DMS114 treated with DMSO at 0.1 percent for 48 hours (cell line): ENCODE data around the gene CTIF.
"Not testable (repeated sequence)": the region's sequence is repeated elsewhere in the genome, so short reads cannot be mapped to it uniquely, and the experiment has no call there.

Experiments
- DNase-seq: peaks from one replicate; lab custom pipeline; 2025; ENCODE audit not compliant: unreplicated experiment; lab: John Stamatoyannopoulos, UW

CTIF gene

DNA sequence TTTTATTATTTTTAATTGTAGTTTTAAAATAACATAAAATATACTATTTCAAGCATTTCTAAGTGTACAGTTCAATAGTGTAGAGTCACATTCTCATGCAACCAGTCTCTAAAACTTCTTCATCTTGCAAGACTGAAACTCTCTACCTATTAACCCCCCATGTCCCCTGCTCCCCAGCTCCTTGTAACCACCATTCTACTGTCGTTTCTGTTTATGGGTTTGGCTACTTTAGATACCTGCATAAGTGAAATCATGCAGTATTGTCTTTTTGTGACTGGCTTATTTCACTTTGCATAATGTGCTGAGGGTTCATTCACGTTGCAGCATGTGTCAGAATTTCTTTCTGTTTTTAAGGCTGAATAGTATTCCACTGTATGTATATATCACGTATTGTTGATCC, 272.6 kb downstream of the CTIF start:
- DNase-seq, result no peak

GRCh38 chr18:48811977-48812451, 273.2 kb downstream of the CTIF start:
- not testable (repeated sequence) for DNase-seq

GRCh38 chr18:48813321-48813720, 274.5 kb downstream of the CTIF start:
- DNase-seq, result no peak

DNA sequence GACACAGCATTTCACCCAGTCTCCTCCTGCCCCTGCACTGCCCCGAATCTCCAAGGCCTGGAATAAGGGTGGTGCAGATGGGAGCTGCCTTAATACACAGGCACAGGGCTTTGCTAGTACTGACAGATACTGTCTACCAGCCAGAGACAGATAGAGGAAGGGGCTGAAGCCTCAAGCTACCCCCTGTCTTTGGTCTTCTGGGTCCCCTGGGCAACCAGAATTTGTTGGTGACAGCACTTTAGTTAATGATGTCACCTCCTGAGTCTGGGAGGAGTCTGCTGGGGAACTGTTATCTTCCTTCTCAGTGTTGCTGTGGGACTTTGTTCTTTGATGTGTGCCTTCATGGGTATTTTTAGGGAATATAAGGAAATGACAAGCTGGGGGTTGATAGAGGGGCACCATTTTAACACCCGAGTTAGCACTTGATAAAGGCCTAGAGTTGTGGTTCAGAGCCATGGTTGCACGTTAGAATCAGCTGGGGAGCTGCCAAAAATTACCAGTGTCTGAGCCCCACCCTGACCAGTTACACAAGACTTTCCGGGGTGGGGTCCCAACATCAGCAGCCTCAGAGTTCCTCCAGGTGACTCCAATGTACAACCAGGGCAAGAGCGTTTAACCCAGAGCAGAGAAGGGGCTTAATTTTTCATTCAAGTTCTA, 275.1 kb downstream of the CTIF start:
- no peak for DNase-seq

DNA sequence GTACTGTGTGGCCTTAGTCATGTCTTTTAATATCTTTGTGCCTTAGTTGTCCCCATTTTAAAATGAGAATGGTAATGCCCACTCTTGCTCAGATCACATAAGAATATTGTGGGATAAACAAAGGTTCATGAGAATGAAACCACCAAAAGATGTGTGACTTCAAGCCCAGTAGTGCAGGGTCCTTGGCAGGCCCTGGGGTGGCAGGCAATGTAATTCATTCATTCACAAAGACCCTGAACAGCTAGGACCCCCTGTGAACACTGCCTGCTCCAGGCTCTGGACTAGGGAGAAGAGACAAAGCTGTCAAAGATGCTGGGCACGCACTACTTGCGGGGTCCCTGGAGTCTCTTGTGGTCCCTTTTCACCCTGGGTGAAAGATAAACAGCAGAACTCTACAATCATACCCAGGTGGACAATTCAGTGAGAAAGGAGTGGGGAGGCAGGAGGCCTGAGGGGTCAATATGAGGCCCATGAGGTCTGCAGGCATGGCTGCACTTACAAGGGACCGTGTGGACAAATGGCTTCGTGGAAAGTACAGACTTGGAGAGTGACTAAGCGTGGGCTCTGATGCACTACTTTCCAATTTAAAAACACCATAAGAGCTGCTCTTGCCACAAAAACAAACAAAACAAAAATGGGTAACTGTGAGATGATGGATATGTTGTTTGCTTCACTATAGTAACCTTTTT, 275.8 kb downstream of the CTIF start:
- DNase-seq, result no peak

DNA sequence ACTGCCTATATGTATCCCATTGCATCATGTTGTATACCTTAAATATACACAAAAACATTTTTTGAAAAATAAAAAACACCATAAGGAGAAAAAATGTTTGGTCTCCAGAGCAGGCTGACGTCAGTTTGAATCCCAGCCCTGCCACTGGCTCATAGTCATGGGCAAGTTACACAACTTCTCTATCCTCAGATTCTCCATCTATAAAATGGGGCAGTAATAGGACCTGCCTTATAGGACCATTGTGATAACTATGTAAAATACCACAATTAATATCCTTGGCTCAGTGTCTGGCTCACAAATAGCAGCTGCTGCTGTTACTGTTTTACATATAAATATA, 276.3 kb downstream of the CTIF start:
- DNase-seq, result no peak

GRCh38 chr18:48815581-48816324, 276.9 kb downstream of the CTIF start:
- DNase-seq, result no peak

DNA sequence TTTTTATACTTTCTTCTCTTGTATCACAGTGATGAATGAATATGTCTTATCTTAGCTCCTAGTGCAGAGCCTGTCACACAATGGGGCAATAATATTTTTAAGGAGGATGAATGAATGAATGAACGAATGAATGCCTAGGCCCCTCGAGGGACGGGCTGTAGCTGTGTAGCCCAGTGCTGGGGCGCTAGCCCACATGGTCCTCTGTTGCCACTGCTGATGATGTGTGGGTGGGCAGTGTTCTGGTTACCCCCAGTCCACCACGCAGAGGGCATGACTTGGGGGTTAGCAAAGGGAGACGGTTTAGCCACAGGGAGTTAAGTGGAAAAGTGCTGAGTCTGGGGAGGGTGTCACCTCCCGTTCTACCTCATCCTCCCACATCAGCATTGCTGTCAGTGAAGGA, 277.7 kb downstream of the CTIF start:
- no peak for DNase-seq

DNA sequence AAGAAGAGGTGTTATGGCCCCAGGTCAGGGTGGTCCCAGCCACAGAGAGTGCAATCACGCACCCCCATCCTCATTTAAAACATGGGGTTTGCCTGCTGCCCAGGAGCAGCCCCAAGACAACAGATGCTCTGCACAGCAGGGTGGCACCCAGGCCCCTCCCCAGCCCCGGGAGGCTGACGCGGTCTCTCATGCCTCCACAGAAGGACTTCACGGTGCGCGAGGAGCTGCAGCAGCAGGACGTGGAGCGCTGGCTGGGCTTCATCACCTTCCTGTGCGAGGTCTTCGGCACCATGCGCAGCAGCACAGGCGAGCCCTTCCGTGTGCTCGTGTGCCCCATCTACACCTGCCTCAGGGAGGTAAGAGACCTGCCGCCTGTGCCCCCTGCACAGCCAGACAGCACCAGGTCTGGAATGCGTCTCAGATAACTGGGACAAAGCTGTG, 278.2 kb downstream of the CTIF start:
- DNase-seq, result no peak

- no peak for DNase-seq
Observed at GRCh38 chr18:48818329-48819254, 279.8 kb downstream of the CTIF start.

GRCh38 chr18:48819276-48819675, 280.4 kb downstream of the CTIF start:
- no peak for DNase-seq

GRCh38 chr18:48819781-48820482, 281.1 kb downstream of the CTIF start:
- DNase-seq, result no peak

DNA sequence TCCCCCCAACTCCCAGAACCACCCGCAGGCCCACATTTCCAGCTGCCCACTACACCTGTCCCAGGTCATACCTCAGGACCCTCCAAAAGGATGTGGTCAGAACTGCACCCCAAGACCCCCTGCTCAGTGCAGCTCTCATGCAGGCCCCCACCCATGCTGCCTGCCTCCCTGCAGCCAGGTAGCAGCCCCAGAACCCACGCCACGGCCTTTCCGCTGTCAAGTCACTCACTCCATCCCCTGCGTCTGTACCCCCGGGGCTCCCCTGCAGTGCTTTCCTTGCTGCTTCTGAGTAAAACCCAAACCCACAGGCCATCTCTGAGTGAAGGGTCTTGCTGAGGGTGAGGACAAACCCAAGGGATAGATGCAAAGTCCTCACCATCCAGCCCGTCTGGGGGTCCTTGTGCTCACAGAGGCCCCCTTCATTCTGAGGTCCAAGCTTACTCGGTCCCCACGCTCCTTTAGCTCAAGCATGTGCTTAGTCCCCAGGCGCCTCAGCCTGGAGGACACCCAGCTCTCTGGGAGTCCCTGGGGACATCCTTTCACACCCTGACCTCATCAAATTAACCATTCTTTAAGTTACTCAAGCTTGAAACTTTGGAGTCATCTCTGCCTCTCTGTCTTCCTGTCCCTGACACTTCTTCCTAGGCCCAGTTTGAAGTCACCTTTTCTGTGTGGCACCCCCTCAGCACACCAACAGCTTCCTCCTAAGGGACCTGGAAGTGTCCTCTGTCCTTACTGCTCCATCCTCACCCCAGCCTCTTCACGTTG, 281.8 kb downstream of the CTIF start:
- no peak for DNase-seq

DNA sequence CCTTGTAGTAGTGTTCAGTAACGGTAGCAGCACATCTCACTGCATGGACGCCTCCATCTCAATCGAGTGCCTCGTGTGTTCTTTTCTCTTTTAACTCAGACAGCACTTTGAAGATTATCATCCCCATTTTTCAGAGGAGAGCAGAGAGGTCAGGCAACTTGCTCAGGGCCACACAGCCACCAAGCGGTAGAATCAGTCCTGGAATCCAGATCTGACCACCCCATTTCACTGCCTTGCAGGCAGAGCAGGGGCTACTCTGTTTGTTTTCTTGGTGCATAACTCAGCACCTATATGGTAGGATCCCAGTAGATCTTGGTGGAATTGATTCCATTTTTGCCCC, 282.4 kb downstream of the CTIF start:
- no peak for DNase-seq

DNA sequence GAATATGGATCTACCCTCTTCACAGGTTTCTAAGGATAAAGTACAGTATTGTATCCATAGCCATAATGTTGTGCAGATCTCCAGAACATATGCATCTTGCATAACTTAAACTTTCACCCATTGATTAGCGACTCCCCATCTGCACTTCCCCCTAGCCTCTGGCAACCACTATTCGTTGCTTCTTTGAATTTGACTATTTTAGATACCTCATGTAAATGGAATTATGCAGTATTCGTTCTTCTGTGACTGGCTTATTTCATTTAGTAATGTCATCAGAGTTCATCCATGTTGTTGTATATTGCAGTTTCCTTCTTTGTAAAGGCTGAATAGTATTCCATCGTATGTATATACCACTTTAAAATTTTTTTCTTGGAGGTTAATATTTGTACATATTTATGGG, 283.0 kb downstream of the CTIF start:
- DNase-seq, result no peak

DNA sequence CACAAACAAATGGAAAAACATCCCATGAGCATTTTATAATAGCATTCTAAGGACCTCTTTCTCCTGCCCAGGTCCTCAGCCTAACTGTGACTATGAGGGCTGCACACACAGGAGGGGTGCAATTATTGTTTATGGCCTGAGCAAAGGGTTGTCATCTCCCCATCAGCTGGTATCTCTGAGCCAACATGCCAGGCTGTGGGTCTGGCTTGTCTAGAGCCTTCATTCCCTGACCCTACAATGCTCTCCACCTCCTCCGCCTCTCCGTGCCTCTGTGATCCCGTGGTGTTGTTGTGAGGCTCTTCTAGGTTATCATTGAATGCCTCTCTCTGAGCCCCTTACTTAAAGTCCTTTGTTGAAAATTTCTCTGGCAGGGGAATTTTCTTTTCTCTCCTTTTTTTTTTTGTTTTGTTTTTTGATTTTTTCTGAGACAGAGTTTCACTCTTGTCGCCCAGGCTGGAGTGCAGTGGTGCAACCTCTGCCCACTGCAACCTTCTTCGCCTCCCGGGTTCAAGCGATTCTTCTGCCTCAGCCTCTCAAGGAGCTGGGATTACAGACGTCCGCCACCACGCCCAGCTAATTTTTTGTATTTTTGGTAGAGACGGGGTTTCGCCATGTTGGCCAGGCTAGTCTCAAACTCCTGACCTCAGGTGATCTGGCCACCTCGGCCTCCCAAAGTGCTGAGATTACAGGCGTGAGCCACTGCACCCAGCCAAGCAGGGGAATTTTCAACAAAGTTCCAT, 285.6 kb downstream of the CTIF start:
- no peak for DNase-seq

DNA sequence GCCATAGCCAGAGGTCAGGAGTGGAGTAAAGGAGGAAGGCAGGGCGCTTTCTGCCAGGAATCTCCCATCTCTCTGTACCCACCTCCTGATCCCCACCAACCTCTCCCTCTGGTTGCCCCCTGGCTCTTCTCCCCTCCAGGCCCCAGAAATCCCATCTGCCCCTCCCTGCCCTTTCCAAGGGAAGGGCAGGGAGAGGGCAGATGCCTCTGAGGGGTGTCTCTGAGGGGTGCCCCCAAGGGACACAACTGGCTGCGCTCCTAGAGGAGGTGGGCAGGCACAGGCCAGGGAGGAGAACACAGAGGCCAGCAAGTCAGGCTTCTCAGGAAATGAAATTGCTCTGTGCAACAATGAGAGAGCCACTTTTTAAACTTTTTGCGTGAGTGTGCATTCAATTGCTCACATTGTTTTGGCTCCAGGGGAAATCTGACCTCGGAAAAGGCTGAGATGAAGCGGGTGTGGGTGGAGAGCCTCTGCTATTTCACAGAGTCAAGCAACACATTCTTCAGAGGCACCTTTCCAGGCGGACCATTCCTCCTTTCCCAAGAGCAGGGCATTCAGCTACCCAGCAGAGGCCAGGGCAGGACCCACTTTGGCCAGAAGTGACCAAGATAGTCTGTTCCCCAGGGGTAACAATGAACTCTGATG, 286.4 kb downstream of the CTIF start:
- DNase-seq, result no peak

GRCh38 chr18:48826271-48826670, 287.4 kb downstream of the CTIF start:
- DNase-seq, result no peak

DNA sequence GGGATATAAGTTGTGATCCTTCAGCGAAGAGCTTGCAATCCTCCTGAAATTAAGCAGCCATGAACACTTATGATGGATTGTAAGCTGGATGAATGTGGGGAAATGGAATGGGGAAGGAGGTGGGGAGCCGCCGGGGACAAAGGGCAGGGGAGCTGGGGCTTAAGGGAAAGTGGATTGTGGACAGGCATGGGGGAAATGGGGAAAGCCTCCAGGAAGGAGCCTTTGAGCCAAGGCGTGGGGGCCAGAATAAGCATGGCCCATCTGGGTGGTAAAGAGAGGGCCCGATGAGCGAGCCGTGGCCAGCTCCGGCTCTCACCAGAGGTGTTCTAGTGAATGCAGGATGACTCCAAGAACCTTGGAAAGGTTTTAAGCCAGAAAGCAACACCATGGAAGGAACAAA, 288.0 kb downstream of the CTIF start:
- DNase-seq, result no peak
